SK-N-SH treated with all-trans-retinoic acid at 6 μM for 48 hours (cell line): ENCODE data around the gene PCDH9.

Experiments used
- ATAC-seq: fragments of 200-7000 bp; cut with Tn5 transposase; 3 replicates; pipeline ENCODE4 v1.9.1; 2020; ENCODE audit warnings: mild to moderate bottlenecking, moderate library complexity
- ARNTL ChIP-seq: fragments of 450-650 bp; formaldehyde crosslinking; IDR thresholded peaks from 2 replicates; pipeline ENCODE4 v1.5.0; 2020; ENCODE audit warnings: low read depth, mild to moderate bottlenecking, moderate library complexity, borderline replicate concordance
- BACH2 ChIP-seq: fragments of 250-450 bp; sonication (Bioruptor Pico); IDR thresholded peaks from 2 replicates; pipeline ENCODE4 v1.9.0; 2021; ENCODE audit warnings: mild to moderate bottlenecking, borderline replicate concordance
- CREB5 ChIP-seq: fragments of 250-450 bp; sonication (Bioruptor Pico); IDR thresholded peaks from 2 replicates; pipeline ENCODE4 v1.5.1; 2020; ENCODE audit warnings: low read depth, mild to moderate bottlenecking, moderate library complexity
- CSDC2 ChIP-seq: fragments of 250-450 bp; sonication (Bioruptor Pico); IDR thresholded peaks from 2 replicates; pipeline ENCODE4 v1.5.0; 2020; ENCODE audit warnings: mild to moderate bottlenecking, moderate library complexity
- CSRNP3 ChIP-seq: fragments of 250-450 bp; sonication (Bioruptor Pico); IDR thresholded peaks from 2 replicates; pipeline ENCODE4 v1.5.1; 2021; ENCODE audit warnings: mild to moderate bottlenecking, moderate library complexity
- ESRRG ChIP-seq: fragments of 250-450 bp; sonication (Bioruptor Pico); IDR thresholded peaks from 2 replicates; pipeline ENCODE4 v1.6.1; 2021; ENCODE audit warnings: mild to moderate bottlenecking
- GLIS3 ChIP-seq: fragments of 250-450 bp; sonication (Bioruptor Pico); IDR thresholded peaks from 2 replicates; pipeline ENCODE4 v1.5.0; 2020; ENCODE audit warnings: mild to moderate bottlenecking, moderate library complexity
- ISL1 ChIP-seq: fragments of 250-450 bp; sonication (Bioruptor Pico); IDR thresholded peaks from 2 replicates; pipeline ENCODE4 v2.1.2; 2022; ENCODE audit warnings: mild to moderate bottlenecking, moderate library complexity
- OSR1 ChIP-seq: fragments of 250-450 bp; sonication (Bioruptor Pico); IDR thresholded peaks from 2 replicates; pipeline ENCODE4 v1.8.0; 2022; ENCODE audit warnings: moderate library complexity, mild to moderate bottlenecking, inconsistent platforms
- PATZ1 ChIP-seq: fragments of 250-450 bp; sonication (Bioruptor Pico); IDR thresholded peaks from 2 replicates; pipeline ENCODE4 v1.8.0; 2020; ENCODE audit warnings: mild to moderate bottlenecking, moderate library complexity, borderline replicate concordance
- PPARA ChIP-seq: fragments of 250-450 bp; sonication (Bioruptor Pico); IDR thresholded peaks from 2 replicates; pipeline ENCODE4 v1.5.0; 2020; ENCODE audit warnings: mild to moderate bottlenecking, borderline replicate concordance
- RARB ChIP-seq: fragments of 250-450 bp; sonication (Bioruptor Pico); IDR thresholded peaks from 2 replicates; pipeline ENCODE4 v1.8.0; 2021; ENCODE audit warnings: mild to moderate bottlenecking, moderate library complexity
- TCF4 ChIP-seq: fragments of 250-450 bp; sonication (Bioruptor Pico); IDR thresholded peaks from 2 replicates; pipeline ENCODE4 v1.8.0; 2021; ENCODE audit warnings: mild to moderate bottlenecking, moderate library complexity, borderline replicate concordance
- TSHZ2 ChIP-seq: fragments of 250-450 bp; sonication (Bioruptor Pico); IDR thresholded peaks from 2 replicates; pipeline ENCODE4 v1.5.0; 2020; ENCODE audit warnings: mild to moderate bottlenecking, moderate library complexity
- ZC3H10 ChIP-seq: fragments of 250-450 bp; sonication (Bioruptor Pico); IDR thresholded peaks from 2 replicates; pipeline ENCODE4 v1.5.1; 2021; ENCODE audit warnings: mild to moderate bottlenecking, moderate library complexity
- ZFP3 ChIP-seq: fragments of 250-450 bp; sonication (Bioruptor Pico); IDR thresholded peaks from 2 replicates; pipeline ENCODE4 v1.5.0; 2020; ENCODE audit warnings: mild to moderate bottlenecking, moderate library complexity
- ZFP30 ChIP-seq: fragments of 450-650 bp; formaldehyde crosslinking; IDR thresholded peaks from 2 replicates; pipeline ENCODE4 v1.5.0; 2022; ENCODE audit warnings: mild to moderate bottlenecking, moderate library complexity
- ZNF565 ChIP-seq: fragments of 450-650 bp; formaldehyde crosslinking; conservative IDR thresholded peaks from 2 replicates; pipeline ENCODE4 v1.5.0; 2020; ENCODE audit warnings: low read depth, mild to moderate bottlenecking, moderate library complexity
- ZNF8 ChIP-seq: fragments of 450-650 bp; formaldehyde crosslinking; IDR thresholded peaks from 2 replicates; pipeline ENCODE4 v1.5.0; 2020; ENCODE audit warnings: mild to moderate bottlenecking, moderate library complexity

Gene PCDH9

GRCh38 chr13:67175836-67176459 is 54.2 kb downstream of the PCDH9 start (continued):
- no peak for TF ChIP-seq CREB5 (CRISPR knock-in tag)

- TF ChIP-seq TSHZ2 (no peak), RARB (no peak), CSRNP3 (CRISPR knock-in tag) (no peak), ZFP3 (CRISPR knock-in tag) (no peak), ARNTL (CRISPR knock-in tag) (no peak), TCF4 (CRISPR knock-in tag) (no peak), ZFP30 (CRISPR knock-in tag) (no peak), PPARA (CRISPR knock-in tag) (no peak), CSDC2 (CRISPR knock-in tag) (no peak), PATZ1 (no peak), BACH2 (CRISPR knock-in tag) (no peak), OSR1 (CRISPR knock-in tag) (no peak), ESRRG (CRISPR knock-in tag) (no peak), ZC3H10 (CRISPR knock-in tag) (no peak), CREB5 (CRISPR knock-in tag) (no peak), ZNF8 (CRISPR knock-in tag) (no peak)
- TF ChIP-seq, all 23 proteins: peak for 0
- no peak for ATAC-seq
Measured at GRCh38 chr13:67168384-67168783, 61.8 kb downstream of the PCDH9 start.

GRCh38 chr13:67167420-67167819 is 62.7 kb downstream of the PCDH9 start:
- ATAC-seq = no peak
- TF ChIP-seq BACH2 (CRISPR knock-in tag) (no peak), ZC3H10 (CRISPR knock-in tag) (no peak), ZNF565 (CRISPR knock-in tag) (no peak), GLIS3 (no peak), CREB5 (CRISPR knock-in tag) (no peak), OSR1 (CRISPR knock-in tag) (no peak), ISL1 (CRISPR knock-in tag) (no peak)
